Measurements from ENCODE around the gene SGMS1. TPM values are rescaled to one million over a fixed set of nuclear protein-coding genes. Genes with fewer than 3 reads are reported as not detected.

The SGMS1 gene
- total RNA-seq, 1 experiment from 2014 or later, result 20.4 TPM

- no peaks in the 10 kb centered on the region; the same call in 1 of the 2 replicates for H3K27me3 Mint-ChIP-seq (ENCODE audit: low read depth)
- peaks cover 6% of the 10 kb centered on the region; the same call in 1 of the 2 replicates for H3K79me2 ChIP-seq (ENCODE audit: insufficient read depth, low read length)
These were observed 16.3 kb downstream of the SGMS1 start for GRCh38 chr10:50607356-50607925.

More at GRCh38 chr10:50607356-50607925, 16.3 kb downstream of the SGMS1 start:
- no peak overlapping the region for H4K91ac ChIP-seq (ENCODE audit: insufficient read length, low read depth, low read length)
- no peak overlapping the region for H3K9ac ChIP-seq (ENCODE audit: extremely low read depth, insufficient read length, low read length)
- H3K9me3 ChIP-seq (ENCODE audit: control insufficient read depth, low read depth, low read length), result no peaks in the 10 kb centered on the region
- Mint-ChIP-seq H3K36me3 (ENCODE audit: insufficient read depth in 1 of 3, low read depth in 3 of 3) (no peaks in the 10 kb centered on the region), H3K4me1 (peaks cover 39 to 46% of the 10 kb centered on the region in 2 experiments), H3K4me3 (no peak overlapping the region), H3K27ac (no peak overlapping the region), H3K9me3 (no peaks in the 10 kb centered on the region)
- no peak for DNase-seq
- no peaks in the 10 kb centered on the region for H3K4me1 ChIP-seq (ENCODE audit: insufficient read depth, low read length)
- H3K56ac ChIP-seq (ENCODE audit: insufficient read length, low read depth, low read length), result no peak overlapping the region
- no peak overlapping the region for H4K5ac ChIP-seq (ENCODE audit: insufficient read length, low read depth, low read length)
- no peak overlapping the region for H3K27ac ChIP-seq (ENCODE audit: insufficient read length, low read depth, low read length)
- H2BK12ac ChIP-seq (ENCODE audit: insufficient read length, low read depth, low read length), result no peak overlapping the region
- H3K27me3 ChIP-seq (ENCODE audit: insufficient read depth, low read length), result no peaks in the 10 kb centered on the region
- no peak overlapping the region for H3K18ac ChIP-seq (ENCODE audit: insufficient read length, low read depth, low read length)
- H3T11ph ChIP-seq (ENCODE audit: low read length), result no peak overlapping the region
- H2BK5ac ChIP-seq (ENCODE audit: insufficient read length, low read length), result no peak overlapping the region
- H2BK15ac ChIP-seq (ENCODE audit: low read depth, low read length), result no peak overlapping the region
- no peak overlapping the region for H2AFZ ChIP-seq (ENCODE audit: low read length)
- no peak overlapping the region for H2BK20ac ChIP-seq (ENCODE audit: low read depth, low read length, poor library complexity, severe bottlenecking)
- H3K14ac ChIP-seq (ENCODE audit: insufficient read depth, low read length), result no peak overlapping the region
- H3K4ac ChIP-seq (ENCODE audit: low read depth, low read length), result no peak overlapping the region
- no peak overlapping the region for H2BK120ac ChIP-seq (ENCODE audit: low read depth, low read length, poor library complexity, severe bottlenecking)
- TF ChIP-seq, protein P1, sequence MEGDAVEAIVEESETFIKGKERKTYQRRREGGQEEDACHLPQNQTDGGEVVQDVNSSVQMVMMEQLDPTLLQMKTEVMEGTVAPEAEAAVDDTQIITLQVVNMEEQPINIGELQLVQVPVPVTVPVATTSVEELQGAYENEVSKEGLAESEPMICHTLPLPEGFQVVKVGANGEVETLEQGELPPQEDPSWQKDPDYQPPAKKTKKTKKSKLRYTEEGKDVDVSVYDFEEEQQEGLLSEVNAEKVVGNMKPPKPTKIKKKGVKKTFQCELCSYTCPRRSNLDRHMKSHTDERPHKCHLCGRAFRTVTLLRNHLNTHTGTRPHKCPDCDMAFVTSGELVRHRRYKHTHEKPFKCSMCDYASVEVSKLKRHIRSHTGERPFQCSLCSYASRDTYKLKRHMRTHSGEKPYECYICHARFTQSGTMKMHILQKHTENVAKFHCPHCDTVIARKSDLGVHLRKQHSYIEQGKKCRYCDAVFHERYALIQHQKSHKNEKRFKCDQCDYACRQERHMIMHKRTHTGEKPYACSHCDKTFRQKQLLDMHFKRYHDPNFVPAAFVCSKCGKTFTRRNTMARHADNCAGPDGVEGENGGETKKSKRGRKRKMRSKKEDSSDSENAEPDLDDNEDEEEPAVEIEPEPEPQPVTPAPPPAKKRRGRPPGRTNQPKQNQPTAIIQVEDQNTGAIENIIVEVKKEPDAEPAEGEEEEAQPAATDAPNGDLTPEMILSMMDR (conservative IDR thresholded peaks at IDR 0.05), result no peak
- no peaks in the 10 kb centered on the region for H4K20me1 ChIP-seq (ENCODE audit: control insufficient read depth, insufficient read depth, insufficient read length)
- no peak overlapping the region for H3K23ac ChIP-seq (ENCODE audit: insufficient read length, low read depth, low read length)
- H3K23me2 ChIP-seq (ENCODE audit: insufficient read length, low read depth, low read length, poor library complexity, severe bottlenecking), result no peaks in the 10 kb centered on the region
- H4K8ac ChIP-seq (replicated peaks; ENCODE audit: insufficient read length, low read depth, low read length), result no peak overlapping the region
- no peak overlapping the region for H3K4me2 ChIP-seq (ENCODE audit: insufficient read depth, insufficient read length, low read length)
- H3K79me1 ChIP-seq (ENCODE audit: insufficient read depth, low read depth, low read length, poor library complexity, severe bottlenecking), result no peaks in the 10 kb centered on the region
- H2AK5ac ChIP-seq (ENCODE audit: insufficient read length, low read length), result no peak overlapping the region
